NCI-H526 (cell line): ENCODE data around the gene NDRG4.

Source experiments
- DNase-seq, 2 experiments: peaks; one replicate each; lab custom pipeline; 2025; lab: John Stamatoyannopoulos, UW

NDRG4 gene

GRCh38 chr16:58495521-58496331 lies 4.2 kb upstream of the NDRG4 start:
- no peak for DNase-seq

GRCh38 chr16:58497468-58497867 lies 2.5 kb upstream of the NDRG4 start:
- no peak for DNase-seq

- no peak for DNase-seq
Measured at GRCh38 chr16:58497935-58498334, 2.0 kb upstream of the NDRG4 start.

GRCh38 chr16:58498341-58499091 lies 1.4 kb upstream of the NDRG4 start:
- DNase-seq: no peak

- DNase-seq: no peak
Measured at GRCh38 chr16:58499092-58499511, 841 bp upstream of the NDRG4 start.

- peak in 1 of 2 experiments; percentile 59 for DNase-seq
Measured at GRCh38 chr16:58500430-58501241, 693 bp downstream of the NDRG4 start.

GRCh38 chr16:58501242-58502131 lies 1.5 kb downstream of the NDRG4 start:
- DNase-seq: peak in 1 of 2 experiments; percentile 70

GRCh38 chr16:58502217-58502921 lies 2.4 kb downstream of the NDRG4 start:
- DNase-seq: no peak

- DNase-seq: no peak
Measured at GRCh38 chr16:58503166-58503862, 3.4 kb downstream of the NDRG4 start.

GRCh38 chr16:58503863-58504688 lies 4.1 kb downstream of the NDRG4 start:
- DNase-seq: no peak

GRCh38 chr16:58506241-58507194 lies 6.6 kb downstream of the NDRG4 start:
- no peak for DNase-seq

- DNase-seq: no peak
Measured at GRCh38 chr16:58507195-58507962, 7.4 kb downstream of the NDRG4 start.

GRCh38 chr16:58507963-58508670 lies 8.2 kb downstream of the NDRG4 start:
- no peak for DNase-seq

- no peak for DNase-seq
Measured at GRCh38 chr16:58508671-58509251, 8.8 kb downstream of the NDRG4 start.

- no peak for DNase-seq
Measured at GRCh38 chr16:58509256-58510096, 9.5 kb downstream of the NDRG4 start.
